Neural crest cell (in vitro differentiated cells): ENCODE results near the gene SHH. TPM values are rescaled to one million over a fixed set of nuclear protein-coding genes. Genes with fewer than 3 reads are reported as not detected.

Source experiments
- DNase-seq: peaks from one replicate; pipeline ENCODE4 v3.0.0; 2021; ENCODE audit warnings: low read depth, mixed read lengths, low spot score
- H3K27ac Mint-ChIP-seq: one replicate; pipeline ENCODE4 v1.8.0; 2021; ENCODE audit warnings: mild to moderate bottlenecking, mixed read lengths; ENCODE audit not compliant: unreplicated experiment
- H3K27me3 Mint-ChIP-seq: 2 replicates; pipeline ENCODE4 v1.8.0; 2021; ENCODE audit warnings: low read depth, mild to moderate bottlenecking, mixed read lengths
- H3K36me3 Mint-ChIP-seq: 2 replicates; pipeline ENCODE4 v1.8.0; 2021; ENCODE audit warnings: low read depth, mild to moderate bottlenecking, mixed read lengths
- H3K4me1 Mint-ChIP-seq: 2 replicates; pipeline ENCODE4 v1.8.0; 2021; ENCODE audit warnings: mixed read lengths
- H3K4me3 Mint-ChIP-seq: one replicate; pipeline ENCODE4 v1.8.0; 2021; ENCODE audit warnings: mild to moderate bottlenecking, mixed read lengths
- H3K9me3 Mint-ChIP-seq: 2 replicates; pipeline ENCODE4 v1.8.0; 2021; ENCODE audit warnings: mixed read lengths
- total RNA-seq: library from RNA; stranded (reverse); gene quantifications from 2 replicates; pipeline ENCODE4 v1.2.1, GENCODE V29; 2021
- TF ChIP-seq, protein P1 (sequence below): fragments of 200-600 bp; sonication (generic); conservative IDR thresholded peaks from 2 replicates; pipeline ENCODE4 v1.5.0; 2021; ENCODE audit warnings: antibody characterized with exemption, mild to moderate bottlenecking

SHH gene
- total RNA-seq, 1 donor from 2014 or later: not detected

DNA sequence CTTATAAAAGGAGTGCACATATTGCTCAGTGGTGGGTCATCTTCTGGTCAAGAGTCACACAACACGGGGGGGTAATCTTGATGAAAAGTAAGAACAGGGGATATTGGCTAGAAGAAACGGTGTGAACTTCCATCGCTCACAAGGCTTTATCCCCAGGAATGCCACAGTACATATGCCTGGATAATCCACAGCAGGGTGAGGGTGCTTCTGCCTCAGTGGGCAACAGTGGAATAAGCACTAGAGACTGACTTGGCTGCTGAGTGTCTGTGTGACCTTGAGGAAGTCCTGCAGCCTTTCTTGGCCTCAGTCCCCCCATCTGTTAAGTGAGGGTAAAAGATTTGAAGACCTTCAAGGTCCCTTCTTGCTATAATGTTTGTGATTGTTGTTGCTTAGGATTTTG lies 44.9 kb upstream of the SHH start:
- H3K27me3 Mint-ChIP-seq: peaks cover 5% of the 10 kb centered on the region
- no peak for DNase-seq
- TF ChIP-seq, protein P1, sequence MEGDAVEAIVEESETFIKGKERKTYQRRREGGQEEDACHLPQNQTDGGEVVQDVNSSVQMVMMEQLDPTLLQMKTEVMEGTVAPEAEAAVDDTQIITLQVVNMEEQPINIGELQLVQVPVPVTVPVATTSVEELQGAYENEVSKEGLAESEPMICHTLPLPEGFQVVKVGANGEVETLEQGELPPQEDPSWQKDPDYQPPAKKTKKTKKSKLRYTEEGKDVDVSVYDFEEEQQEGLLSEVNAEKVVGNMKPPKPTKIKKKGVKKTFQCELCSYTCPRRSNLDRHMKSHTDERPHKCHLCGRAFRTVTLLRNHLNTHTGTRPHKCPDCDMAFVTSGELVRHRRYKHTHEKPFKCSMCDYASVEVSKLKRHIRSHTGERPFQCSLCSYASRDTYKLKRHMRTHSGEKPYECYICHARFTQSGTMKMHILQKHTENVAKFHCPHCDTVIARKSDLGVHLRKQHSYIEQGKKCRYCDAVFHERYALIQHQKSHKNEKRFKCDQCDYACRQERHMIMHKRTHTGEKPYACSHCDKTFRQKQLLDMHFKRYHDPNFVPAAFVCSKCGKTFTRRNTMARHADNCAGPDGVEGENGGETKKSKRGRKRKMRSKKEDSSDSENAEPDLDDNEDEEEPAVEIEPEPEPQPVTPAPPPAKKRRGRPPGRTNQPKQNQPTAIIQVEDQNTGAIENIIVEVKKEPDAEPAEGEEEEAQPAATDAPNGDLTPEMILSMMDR: no peak
- no peaks in the 10 kb centered on the region for H3K9me3 Mint-ChIP-seq
- H3K36me3 Mint-ChIP-seq: no peaks in the 10 kb centered on the region
- H3K4me3 Mint-ChIP-seq: no peak overlapping the region
- H3K27ac Mint-ChIP-seq: no peak overlapping the region
- no peaks in the 10 kb centered on the region for H3K4me1 Mint-ChIP-seq

DNA sequence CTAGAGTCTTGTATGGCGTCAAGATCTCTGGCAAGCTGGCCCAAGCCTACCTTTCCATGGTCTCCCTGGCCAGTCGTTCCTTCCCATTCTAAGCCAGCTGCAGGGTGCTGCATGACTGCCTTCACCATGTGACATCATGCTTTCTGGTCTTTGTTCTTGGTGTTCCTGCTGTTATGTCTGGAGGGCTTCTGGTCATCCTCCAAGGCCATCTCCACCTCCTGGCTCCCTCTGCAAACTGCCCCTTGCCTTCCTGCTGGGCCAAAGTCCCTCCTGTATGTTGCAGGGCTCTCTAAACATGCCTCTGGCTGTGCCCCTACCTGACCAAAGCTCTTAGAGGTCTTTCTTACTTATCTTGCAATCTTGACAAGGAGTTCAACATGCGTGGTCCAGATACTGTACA lies 44.4 kb upstream of the SHH start:
- TF ChIP-seq, protein P1: no peak
- H3K36me3 Mint-ChIP-seq: no peaks in the 10 kb centered on the region
- H3K27me3 Mint-ChIP-seq: peaks cover 3% of the 10 kb centered on the region
- H3K9me3 Mint-ChIP-seq: no peaks in the 10 kb centered on the region
- no peak overlapping the region for H3K4me3 Mint-ChIP-seq
- H3K4me1 Mint-ChIP-seq: no peaks in the 10 kb centered on the region
- DNase-seq: no peak
- H3K27ac Mint-ChIP-seq: no peak overlapping the region

DNA sequence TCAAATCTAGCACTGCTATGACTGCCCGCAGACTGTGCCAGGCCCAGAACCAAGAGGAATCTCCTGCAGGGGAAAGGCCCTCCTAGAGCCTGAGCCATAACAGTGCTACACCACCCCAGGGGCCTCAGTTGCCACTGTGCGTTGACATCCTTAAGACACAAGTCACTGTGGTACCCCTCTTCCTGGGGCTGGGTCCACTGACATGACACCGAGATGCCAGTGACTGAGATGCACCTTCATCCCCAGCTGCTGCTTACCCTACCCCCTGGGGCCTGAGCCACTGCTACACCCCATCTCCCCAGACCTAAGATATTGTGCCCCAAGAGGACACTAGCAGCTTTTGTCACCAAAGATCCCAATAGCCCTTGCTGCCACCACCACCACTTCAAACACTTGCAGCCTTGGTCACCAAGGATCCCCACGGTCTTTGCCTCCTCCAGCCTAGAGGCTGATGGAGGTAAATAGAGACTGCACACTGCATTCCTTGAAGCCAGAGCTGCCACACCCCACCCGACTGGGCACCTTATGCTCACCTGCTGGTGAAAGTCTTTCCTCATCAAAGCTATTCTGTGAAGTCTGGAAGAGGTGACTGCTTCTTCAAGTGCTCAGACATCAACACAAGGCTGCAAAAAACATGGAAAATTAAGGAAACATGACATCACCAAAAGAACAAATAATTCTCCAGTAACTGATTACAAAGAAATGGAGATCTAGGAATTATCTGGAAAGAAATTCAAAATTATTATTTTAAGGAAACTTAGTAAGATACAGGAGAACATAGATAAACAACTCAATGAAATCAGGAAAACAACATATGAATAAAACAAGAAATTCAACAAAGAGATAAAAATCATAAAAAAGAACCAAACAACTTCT lies 40.4 kb upstream of the SHH start:
- no peaks in the 10 kb centered on the region for H3K36me3 Mint-ChIP-seq
- H3K4me1 Mint-ChIP-seq: no peaks in the 10 kb centered on the region
- no peak overlapping the region for H3K27ac Mint-ChIP-seq
- no peak overlapping the region for H3K4me3 Mint-ChIP-seq
- H3K9me3 Mint-ChIP-seq: no peaks in the 10 kb centered on the region
- TF ChIP-seq, protein P1: no peak
- DNase-seq: no peak
- no peaks in the 10 kb centered on the region for H3K27me3 Mint-ChIP-seq

DNA sequence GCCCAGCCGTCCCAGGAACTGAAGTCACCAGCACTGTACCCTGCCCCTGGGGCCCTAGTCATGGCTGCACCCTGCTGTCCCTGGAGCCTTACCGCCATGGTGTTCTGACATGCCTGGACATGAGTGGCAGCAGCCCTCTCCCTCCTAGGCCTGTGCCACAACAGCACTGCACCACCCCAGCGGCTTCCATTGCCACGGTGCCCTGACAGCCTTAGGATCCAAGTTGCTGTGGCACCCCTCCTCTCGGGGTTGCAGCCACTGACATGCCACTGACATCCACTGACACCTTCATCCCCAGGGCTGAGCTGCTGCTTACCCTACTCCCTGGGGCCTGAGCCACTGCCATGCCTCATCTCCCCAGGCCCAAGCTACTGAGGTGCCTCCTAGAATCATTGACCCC lies 39.6 kb upstream of the SHH start:
- Mint-ChIP-seq H3K27me3 (no peaks in the 10 kb centered on the region), H3K36me3 (no peaks in the 10 kb centered on the region), H3K9me3 (no peaks in the 10 kb centered on the region), H3K4me1 (no peaks in the 10 kb centered on the region), H3K27ac (no peak overlapping the region), H3K4me3 (no peak overlapping the region)
- TF ChIP-seq, protein P1: no peak
- no peak for DNase-seq

DNA sequence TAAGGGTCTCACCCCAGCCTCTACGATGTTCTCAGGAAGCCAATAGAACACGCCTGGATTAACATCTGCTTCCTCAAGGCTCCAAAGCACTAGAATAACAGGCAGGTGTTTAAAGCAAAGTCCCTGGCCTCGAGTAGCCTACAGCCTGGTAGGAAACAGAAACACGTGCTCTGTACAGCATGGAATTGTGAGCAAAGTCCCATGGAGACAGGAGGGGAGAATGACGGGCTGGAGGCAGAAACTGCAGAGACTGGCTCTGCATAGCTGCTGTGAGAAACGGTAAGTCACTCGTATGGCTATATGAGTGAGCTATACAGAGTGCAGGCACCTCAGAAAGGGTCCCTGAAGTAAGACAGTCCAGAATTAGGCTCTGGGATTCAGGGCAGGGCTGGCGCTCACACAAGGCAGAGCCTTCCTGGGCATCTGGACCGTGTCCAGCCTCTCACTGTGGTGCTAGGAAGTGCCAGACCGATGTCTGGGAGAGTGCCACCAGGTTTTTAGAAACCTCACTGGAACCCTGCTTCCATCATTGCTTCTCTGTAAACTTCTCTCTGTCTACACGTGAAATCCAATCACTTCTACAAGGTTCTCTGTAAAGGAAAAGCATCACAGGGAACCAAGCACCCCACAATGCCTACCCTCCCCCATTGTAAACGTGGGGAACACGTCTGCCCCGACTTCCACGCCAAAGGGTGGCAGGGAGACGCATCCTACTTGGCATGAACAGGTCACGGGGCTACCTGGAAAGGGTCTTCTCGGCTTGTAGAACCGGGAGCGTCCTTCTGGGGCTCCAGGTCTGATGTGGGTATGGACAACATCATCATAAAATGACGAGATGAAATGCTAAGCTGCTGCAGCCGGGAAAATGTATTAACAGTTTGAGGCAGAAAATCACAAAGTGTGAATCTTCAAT lies 38.8 kb upstream of the SHH start:
- no peak overlapping the region for H3K4me3 Mint-ChIP-seq

More for the DNA sequence above, 38.8 kb upstream of the SHH start:
- H3K4me1 Mint-ChIP-seq: no peaks in the 10 kb centered on the region
- TF ChIP-seq, protein P1: no peak
- DNase-seq: no peak
- H3K36me3 Mint-ChIP-seq: no peaks in the 10 kb centered on the region
- no peaks in the 10 kb centered on the region for H3K27me3 Mint-ChIP-seq
- no peaks in the 10 kb centered on the region for H3K9me3 Mint-ChIP-seq
- peak overlapping the region; percentile 12 for H3K27ac Mint-ChIP-seq
